Muscle of leg (tissue), 11 donors: ENCODE measurements around the gene IFI27L2. TPM values are rescaled to one million over a fixed set of nuclear protein-coding genes. Genes with fewer than 3 reads are reported as not detected.
"Not testable (repeated sequence)": the region's sequence is repeated elsewhere in the genome, so short reads cannot be mapped to it uniquely, and the experiment has no call there.

Source experiments
- DNase-seq: peaks from one replicate; pipeline ENCODE4 v3.0.0; 2013
- H3K27ac ChIP-seq: one replicate; pipeline ENCODE4 v1.5.1; 2013; ENCODE audit warnings: mild to moderate bottlenecking, low read length, control low read depth
- H3K27me3 ChIP-seq: one replicate; pipeline ENCODE4 v1.6.1; 2013; ENCODE audit warnings: low read length; ENCODE audit not compliant: control insufficient read depth, insufficient read depth
- H3K36me3 ChIP-seq: one replicate; pipeline ENCODE4 v1.6.1; 2013; ENCODE audit warnings: low read length; ENCODE audit not compliant: control insufficient read depth, insufficient read depth
- H3K4me1 ChIP-seq: one replicate; pipeline ENCODE4 v1.6.1; 2013; ENCODE audit warnings: low read length; ENCODE audit not compliant: control insufficient read depth, insufficient read depth
- H3K4me3 ChIP-seq: one replicate; pipeline ENCODE4 v1.5.1; 2013; ENCODE audit warnings: low read length, control low read depth
- H3K9me3 ChIP-seq: replicated peaks from 2 replicates; pipeline ENCODE4 v1.6.1; 2013; ENCODE audit warnings: low read depth, low read length; ENCODE audit not compliant: control insufficient read depth
- WGBS: methylation state at CpG from one replicate; pipeline ENCODE4 v1.1.5; 2013; ENCODE audit warnings: missing lambda C conversion rate; ENCODE audit not compliant: insufficient coverage; 5-methylcytosine and 5-hydroxymethylcytosine counted together
- polyA plus RNA-seq, 8 donors: library from polyadenylated mRNA; unstranded; fragments of 120-200 nt; gene quantifications; one replicate each; pipeline versions ENCODE4 v1.2.1 to v1.2.3, GENCODE V29; 2013; ENCODE audit warnings: inconsistent platforms in 1 of 8, low replicate concordance in 1 of 8; ENCODE audit not compliant: insufficient read length in 8 of 8, insufficient read depth in 1 of 8
- total RNA-seq: library from RNA; stranded (reverse); fragments of 120-200 nt; gene quantifications from one replicate; pipeline ENCODE4 v1.2.4, GENCODE V29; 2013

The IFI27L2 gene
- total and polyA plus RNA-seq, 9 donors: 11.9 to 24.6 (median 17.3) TPM

DNA sequence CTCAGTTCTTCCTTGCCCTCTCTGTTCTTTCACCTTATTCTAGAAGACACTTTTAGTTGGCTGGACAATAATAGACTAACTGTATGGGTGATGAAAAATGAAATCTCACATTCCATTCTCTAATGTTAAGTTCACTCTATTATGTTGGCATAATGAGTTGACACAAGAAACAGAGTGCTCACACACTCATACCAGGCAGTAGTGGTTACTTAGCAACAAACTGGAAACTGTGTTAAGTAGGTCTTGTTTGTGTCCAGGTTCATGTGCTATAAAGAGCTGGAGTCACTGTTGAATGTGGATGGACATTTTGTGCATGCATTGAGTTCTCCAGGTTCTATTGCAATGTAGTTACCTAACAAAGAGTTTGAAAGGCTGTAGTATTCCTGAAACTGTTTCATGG lies 27.8 kb upstream of the IFI27L2 start:
- peaks cover 2% of the 10 kb centered on the region for H3K27me3 ChIP-seq
- no peak overlapping the region for H3K27ac ChIP-seq
- no peak overlapping the region for H3K4me3 ChIP-seq
- no peak for DNase-seq
- no peaks in the 10 kb centered on the region for H3K9me3 ChIP-seq
- H3K4me1 ChIP-seq: peaks cover under 1% of the 10 kb centered on the region
- H3K36me3 ChIP-seq: no peaks in the 10 kb centered on the region

DNA sequence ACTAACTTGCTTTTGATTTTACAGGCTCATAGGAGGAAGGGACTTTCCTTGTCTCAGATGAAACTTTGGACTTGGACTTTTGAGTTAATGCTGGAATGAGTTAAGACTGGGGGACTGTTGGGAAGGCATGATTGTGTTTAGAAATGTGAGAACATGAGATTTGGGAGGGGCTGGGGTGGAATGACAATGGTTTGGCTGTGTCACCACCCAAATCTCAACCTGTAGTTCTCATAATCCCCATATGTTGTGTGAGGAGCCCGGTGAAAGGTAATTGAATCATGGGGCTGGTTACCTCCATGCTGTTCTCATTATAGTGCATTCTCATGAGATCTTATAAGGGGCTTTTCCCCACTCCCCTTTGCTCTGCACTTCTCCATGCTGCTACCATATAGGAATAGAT lies 26.7 kb upstream of the IFI27L2 start:
- not testable (repeated sequence) for H3K9me3 ChIP-seq, H3K36me3 ChIP-seq, H3K4me1 ChIP-seq, H3K4me3 ChIP-seq, H3K27ac ChIP-seq, H3K27me3 ChIP-seq, DNase-seq
- WGBS: no CpG with 5 or more reads among the region's 1 CpG

DNA sequence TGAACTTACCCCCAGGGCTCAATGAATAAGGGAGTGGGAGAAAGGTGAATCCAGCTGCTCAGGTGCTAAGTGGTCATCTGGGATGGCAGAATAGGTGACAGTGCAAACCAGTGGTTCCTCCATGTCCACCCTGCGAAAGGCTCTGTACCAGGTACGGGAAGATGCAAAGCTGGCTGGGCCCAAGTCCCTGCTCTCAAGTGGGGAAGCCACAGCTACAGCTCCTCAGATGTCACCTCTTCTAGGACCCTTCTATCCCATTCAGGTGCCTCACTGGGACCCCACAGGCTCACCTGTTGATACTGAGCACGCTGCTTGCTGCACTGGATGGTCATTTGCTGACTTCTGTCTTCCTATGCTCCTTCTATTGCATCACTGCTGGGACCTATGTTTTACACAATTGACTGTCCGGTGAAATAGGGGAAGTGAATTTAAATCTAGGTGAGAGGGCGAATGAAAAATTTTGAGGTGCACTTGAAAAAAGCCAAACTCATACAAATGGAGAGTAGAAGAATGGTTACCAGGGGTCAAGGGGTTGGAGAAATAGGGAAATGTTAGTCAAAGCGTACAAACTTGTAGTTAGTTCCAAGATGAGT lies 24.4 kb upstream of the IFI27L2 start:
- Histone ChIP-seq H3K9me3 (no peaks in the 10 kb centered on the region), H3K36me3 (no peaks in the 10 kb centered on the region), H3K4me3 (no peak overlapping the region), H3K4me1 (no peaks in the 10 kb centered on the region), H3K27ac (no peak overlapping the region), H3K27me3 (peaks cover 5% of the 10 kb centered on the region)
- DNase-seq: no peak
- 68% methylated on average over 4 of the region's 6 CpGs for WGBS

DNA sequence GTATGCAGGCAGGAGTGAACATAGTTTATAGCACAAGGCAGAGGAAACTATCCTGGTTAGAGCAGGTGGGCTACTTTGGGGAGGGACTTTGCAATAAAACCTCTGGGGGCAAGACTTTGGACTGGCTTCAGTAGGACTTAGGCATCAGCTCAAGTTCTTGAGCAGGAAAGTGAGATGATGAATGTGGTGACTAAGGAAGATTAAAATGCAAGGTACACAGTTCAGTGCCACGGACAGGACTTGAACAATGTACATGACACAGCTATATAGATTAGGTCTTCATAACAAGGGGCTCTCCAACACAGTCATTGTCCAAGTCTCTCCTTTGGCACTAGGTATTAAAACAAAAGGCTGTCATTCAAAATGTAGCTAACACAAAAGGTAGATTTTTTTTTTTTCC lies 23.3 kb upstream of the IFI27L2 start:
- H3K9me3 ChIP-seq: no peaks in the 10 kb centered on the region
- no peaks in the 10 kb centered on the region for H3K36me3 ChIP-seq
- H3K4me1 ChIP-seq: no peaks in the 10 kb centered on the region
- no peak for DNase-seq
- WGBS: no CpG with 5 or more reads among the region's 1 CpG
- no peak overlapping the region for H3K27ac ChIP-seq
- H3K27me3 ChIP-seq: peaks cover 5% of the 10 kb centered on the region
- no peak overlapping the region for H3K4me3 ChIP-seq

DNA sequence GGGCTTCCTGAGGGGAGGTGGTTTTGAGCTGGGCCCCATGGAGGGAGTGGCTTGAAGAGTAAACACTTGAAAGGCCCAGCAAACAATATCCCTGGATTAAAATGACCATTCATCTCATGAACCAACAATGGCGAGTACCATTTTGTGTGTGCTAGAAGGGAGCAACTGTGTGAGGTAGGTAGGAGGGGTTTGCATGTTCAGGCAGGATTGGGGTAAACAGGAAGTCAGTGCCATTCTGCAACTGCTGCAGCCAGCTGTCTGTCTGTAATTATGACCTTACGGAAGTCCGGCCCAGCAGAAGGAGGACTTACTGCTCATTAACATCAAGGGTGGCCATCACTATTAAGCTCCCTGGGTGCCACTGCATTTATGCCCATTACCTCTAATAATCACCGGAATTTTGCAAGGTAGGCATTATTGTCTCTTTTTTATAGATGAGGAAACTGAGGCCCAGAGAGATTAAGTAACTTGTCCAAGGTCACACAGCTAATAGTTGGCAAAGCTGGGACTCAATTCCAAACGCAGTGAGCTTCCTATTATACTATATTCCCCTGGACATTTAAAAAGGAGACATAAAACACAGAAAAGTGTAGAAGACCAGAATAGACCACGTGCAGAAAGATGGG lies 16.6 kb upstream of the IFI27L2 start:
- Histone ChIP-seq H3K27ac (no peak overlapping the region), H3K9me3 (no peaks in the 10 kb centered on the region), H3K27me3 (no peaks in the 10 kb centered on the region), H3K4me1 (no peaks in the 10 kb centered on the region), H3K36me3 (no peaks in the 10 kb centered on the region), H3K4me3 (no peak overlapping the region)
- 40% methylated on average over 1 of the region's 6 CpGs for WGBS
- DNase-seq: no peak

DNA sequence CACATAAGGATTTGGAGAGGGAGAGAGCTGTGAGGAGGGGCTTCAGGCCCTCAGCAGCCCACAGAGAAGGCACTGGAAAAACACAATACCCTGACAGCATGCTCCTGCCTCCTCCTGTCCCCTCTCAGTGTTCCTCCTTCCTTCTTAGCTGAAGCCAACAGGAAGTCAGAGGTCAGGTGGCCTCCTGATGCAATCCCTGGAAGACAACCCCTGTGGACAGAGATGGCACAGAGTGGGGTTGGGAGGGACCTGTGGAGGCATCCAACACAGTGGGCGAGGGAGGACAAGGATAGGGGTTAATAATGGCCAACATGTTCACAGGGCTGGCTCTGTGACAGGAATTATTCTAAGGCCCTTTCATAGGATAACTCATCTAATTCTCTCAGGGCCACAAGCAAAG lies 15.4 kb upstream of the IFI27L2 start:
- no peak for DNase-seq
- Histone ChIP-seq H3K9me3 (no peaks in the 10 kb centered on the region), H3K27me3 (peaks cover 2% of the 10 kb centered on the region), H3K27ac (no peak overlapping the region), H3K4me3 (no peak overlapping the region), H3K4me1 (no peaks in the 10 kb centered on the region), H3K36me3 (no peaks in the 10 kb centered on the region)
- 86% methylated on average over 1 of the region's 1 CpG for WGBS

DNA sequence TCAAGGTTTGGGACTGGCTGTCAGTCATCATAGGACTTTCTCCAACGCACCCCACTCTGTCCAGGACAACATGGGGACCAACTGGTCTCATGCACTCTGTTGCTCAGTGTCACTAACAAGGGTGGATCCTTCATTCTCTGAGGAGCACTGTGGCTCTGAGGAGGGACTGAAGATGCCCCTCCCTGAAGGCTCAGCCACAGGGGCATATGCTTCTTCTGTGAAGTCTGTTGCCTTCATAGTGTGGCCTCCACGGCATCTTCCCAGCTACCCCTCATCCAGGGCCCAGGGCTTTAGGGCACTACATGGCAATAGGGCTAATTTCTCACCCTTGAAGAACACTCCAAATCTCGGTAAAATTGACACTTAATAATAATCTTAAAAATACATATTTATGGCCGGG lies 14.3 kb upstream of the IFI27L2 start:
- DNase-seq: no peak
- Histone ChIP-seq H3K4me3 (no peak overlapping the region), H3K4me1 (no peaks in the 10 kb centered on the region), H3K27me3 (peaks cover 2% of the 10 kb centered on the region), H3K27ac (no peak overlapping the region), H3K36me3 (no peaks in the 10 kb centered on the region), H3K9me3 (no peaks in the 10 kb centered on the region)
- 86% methylated on average over 2 of the region's 4 CpGs for WGBS

DNA sequence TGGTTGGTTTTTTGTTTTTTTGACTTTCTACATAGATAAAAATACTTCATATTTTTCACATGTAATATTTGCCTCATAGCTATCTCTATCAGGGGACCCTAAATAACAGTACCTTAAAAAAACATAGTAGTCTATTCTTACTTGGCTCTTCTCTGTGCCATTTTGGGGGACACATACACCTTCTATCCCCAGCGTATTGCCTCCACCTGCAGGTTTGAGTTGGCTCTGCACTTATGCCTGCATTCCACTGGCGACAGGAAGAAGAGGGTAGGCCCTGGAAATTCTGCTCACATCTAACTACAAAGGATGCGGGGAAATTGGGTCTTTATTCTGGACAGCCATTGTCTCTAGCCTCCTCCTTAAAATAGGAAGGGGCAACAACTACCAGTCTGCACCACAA lies 13.8 kb upstream of the IFI27L2 start:
- Histone ChIP-seq H3K36me3 (no peaks in the 10 kb centered on the region), H3K27me3 (peaks cover 2% of the 10 kb centered on the region), H3K4me1 (no peaks in the 10 kb centered on the region), H3K9me3 (no peaks in the 10 kb centered on the region), H3K27ac (no peak overlapping the region), H3K4me3 (no peak overlapping the region)
- WGBS: no CpG with 5 or more reads among the region's 3 CpGs
- DNase-seq: no peak

DNA sequence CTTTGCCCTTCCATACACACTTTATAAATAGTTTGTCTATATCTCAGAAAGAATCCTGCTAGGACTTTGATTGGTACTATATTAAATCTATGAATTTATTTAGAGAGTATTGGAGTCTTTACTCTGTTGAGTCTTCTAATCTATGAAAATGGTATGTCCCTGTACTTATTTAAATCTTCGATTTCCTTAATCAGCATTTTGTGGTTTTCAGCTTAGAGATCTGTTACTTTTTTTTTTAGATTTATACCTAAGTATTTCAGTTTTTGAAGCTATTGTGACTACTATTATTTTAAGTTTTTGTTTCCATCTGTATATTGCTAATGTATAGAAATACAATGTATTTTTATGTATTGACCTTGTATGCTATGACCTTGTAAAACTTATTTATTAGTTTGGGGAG lies 13.4 kb upstream of the IFI27L2 start:
- no peaks in the 10 kb centered on the region for H3K9me3 ChIP-seq
- no peaks in the 10 kb centered on the region for H3K4me1 ChIP-seq
- H3K27ac ChIP-seq: no peak overlapping the region
- no CpG with 5 or more reads among the region's 1 CpG for WGBS
- no peak overlapping the region for H3K4me3 ChIP-seq
- H3K27me3 ChIP-seq: peaks cover 2% of the 10 kb centered on the region
- no peaks in the 10 kb centered on the region for H3K36me3 ChIP-seq
- DNase-seq: no peak

DNA sequence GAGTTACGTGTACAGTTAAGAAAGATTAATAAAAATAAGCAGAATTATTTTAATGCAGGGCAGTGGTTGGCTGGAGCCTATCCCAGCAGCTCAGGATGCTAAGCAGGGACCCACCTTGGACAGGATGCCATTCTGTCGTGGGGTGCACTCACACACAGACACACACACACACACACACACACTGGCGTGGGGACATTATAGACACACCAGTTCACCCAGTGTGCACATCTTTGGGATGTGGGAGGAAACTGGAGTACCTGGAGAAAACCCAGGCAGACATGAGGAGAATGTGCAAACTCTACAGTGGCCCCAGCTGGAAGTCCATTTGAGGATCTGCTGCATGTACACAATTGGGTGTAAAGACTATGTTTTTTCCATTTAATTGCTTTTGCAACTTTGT lies 12.8 kb upstream of the IFI27L2 start:
- H3K27ac ChIP-seq: no peak overlapping the region
- no peak for DNase-seq
- H3K4me1 ChIP-seq: no peaks in the 10 kb centered on the region
- H3K27me3 ChIP-seq: peaks cover 3% of the 10 kb centered on the region
- no CpG with 5 or more reads among the region's 3 CpGs for WGBS
- no peaks in the 10 kb centered on the region for H3K36me3 ChIP-seq
- H3K9me3 ChIP-seq: no peaks in the 10 kb centered on the region
- H3K4me3 ChIP-seq: no peak overlapping the region

DNA sequence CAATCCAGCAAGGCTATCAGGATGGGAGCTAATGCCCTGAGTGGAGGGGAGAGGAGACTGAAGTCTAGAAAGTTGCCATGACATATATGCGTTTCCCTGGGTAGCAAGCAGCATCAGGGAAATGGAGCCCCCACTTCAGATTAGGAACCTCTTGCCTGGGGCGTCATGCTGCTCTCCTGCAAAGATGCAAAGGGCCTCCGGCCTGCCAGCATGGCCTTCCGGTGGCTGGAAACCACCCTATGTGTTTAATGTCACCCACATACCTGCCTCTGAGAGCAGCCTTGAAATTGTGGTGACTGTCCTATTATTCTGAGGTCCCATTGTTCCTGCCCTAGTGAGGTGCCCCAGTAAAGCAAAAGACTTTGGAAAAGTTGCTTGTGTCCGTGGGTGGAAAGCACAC lies 10.0 kb upstream of the IFI27L2 start:
- Histone ChIP-seq H3K4me3 (no peak overlapping the region), H3K27ac (no peak overlapping the region), H3K9me3 (no peaks in the 10 kb centered on the region), H3K36me3 (no peaks in the 10 kb centered on the region), H3K27me3 (peaks cover 9% of the 10 kb centered on the region), H3K4me1 (no peaks in the 10 kb centered on the region)
- 74% methylated on average over 5 of the region's 5 CpGs for WGBS
- DNase-seq: no peak
